GM12801 (cell line): ENCODE data around the gene ZFC3H1.

Experiments used
- CTCF ChIP-seq: IDR thresholded peaks from one replicate; pipeline ENCODE4 v1.5.1; 2011; ENCODE audit warnings: control low read depth; ENCODE audit not compliant: insufficient read length; ENCODE audit errors: extremely low read depth

ZFC3H1 gene

DNA sequence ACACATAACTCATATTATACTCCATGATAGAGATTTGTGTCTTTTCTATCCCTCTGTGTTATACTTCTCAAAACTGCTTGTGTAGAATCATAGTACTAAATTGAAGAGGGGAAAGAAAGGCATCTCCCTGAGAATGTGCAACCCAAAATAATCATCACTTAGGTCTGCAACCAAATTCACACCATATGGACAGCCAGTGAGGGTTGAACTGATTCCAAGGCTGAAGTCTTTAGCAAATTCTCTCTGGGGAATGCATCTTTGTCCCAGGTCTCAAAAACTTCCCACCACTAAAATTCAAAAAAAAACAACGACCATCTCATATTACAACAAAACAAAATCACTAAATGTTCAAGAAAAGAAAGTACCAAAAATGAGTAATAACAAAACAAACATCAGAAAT is 11.0 kb downstream of the ZFC3H1 start:
- no peak for TF ChIP-seq CTCF

DNA sequence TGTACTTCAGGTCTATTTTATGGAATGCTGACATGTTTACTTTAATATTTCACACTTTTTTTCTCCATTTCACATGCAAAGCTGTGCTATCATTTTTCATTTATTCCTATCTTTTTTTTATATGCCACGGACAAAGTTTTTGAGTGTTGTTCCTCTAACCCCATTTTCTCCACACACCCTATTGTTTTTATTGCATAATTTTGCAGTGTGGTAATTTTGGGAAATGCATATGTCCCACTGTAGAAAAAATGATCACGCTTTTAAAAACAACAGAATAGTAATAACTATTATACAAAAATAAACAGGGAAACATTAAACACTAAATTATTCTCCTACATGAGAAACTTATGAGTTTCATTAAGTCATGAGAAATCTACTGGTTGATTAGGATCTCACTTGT is 14.2 kb downstream of the ZFC3H1 start:
- TF ChIP-seq CTCF: no peak

GRCh38 chr12:71648537-71648936 is 15.1 kb downstream of the ZFC3H1 start:
- TF ChIP-seq CTCF: no peak

- no peak for TF ChIP-seq CTCF
Measured at GRCh38 chr12:71646512-71646911, 17.1 kb downstream of the ZFC3H1 start.

DNA sequence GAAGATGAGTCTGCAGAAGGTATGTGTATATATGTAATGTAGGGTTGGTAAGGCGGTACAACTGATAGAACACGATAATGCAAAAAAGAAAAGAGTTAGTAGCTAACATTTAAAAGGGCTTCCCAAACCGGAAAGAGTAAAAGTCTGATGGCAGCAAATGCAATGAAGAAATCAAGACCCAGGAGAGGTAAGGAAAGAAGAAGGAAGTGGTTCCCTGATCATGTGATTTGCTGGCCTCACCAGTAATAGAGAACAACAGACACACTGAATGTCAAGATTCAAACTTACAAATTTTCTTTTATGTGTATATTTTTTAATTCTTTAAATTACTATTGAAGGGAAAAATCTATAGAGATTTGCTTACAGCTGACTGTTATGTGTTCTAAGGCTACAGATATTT is 18.4 kb downstream of the ZFC3H1 start:
- no peak for TF ChIP-seq CTCF

DNA sequence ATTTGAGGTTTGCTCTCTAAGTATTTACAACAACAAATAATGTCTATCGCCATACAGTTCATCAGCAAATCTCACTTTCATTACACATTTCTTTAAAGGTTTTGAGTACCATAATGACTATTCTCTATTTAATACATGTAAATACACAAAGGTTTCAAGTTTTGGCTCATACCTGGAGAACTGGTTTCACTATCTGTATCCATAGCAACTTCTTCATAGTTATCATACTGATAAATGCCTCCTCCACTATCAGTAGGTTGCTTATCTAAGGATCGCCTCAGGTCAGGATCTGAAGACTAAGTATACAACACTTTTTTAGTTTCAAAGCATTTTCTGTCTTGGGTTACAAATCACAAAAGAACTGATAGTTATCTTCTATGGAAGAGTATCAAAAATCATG is 21.4 kb downstream of the ZFC3H1 start:
- TF ChIP-seq CTCF: no peak

DNA sequence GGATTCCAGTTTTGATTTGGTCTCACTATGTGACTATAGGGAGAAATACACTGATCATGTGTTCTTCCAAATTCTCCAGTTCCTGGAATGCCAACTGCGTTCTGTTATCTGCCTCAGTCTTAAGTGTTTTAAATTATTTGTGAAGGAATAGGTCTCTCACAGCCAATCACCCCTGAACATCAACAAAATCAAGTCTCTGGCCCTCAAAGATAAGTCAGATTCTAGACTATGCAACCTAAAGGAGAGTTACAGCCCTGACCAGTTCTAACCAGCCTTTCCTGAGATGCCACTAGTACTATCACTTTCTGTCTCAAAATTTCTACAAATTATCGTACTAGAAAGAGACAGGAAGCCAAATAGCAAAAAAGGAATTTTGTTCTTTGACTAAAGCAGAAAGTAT is 22.3 kb downstream of the ZFC3H1 start:
- TF ChIP-seq CTCF: no peak

DNA sequence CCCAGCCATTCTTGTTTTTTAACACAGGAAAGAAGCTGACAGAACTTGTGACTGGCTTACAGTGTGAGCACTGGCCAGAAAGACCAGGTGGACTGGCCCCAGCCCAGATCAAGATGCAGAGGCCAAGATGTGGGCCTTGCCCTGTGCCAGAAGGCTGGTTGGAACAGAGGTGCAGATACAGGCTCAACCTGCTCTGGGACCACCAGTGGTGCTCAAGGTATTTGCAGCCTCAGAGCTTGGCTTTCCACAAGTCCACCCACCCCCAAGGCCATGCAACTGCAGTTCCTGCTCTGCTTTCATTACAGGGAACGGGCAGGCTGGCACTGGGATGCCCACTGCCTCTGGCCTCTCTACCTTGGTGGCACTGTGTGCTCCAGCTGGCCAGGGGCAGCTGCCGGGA is 23.3 kb downstream of the ZFC3H1 start:
- TF ChIP-seq CTCF: no peak
